Measurements from ENCODE around the gene NELFE.

DNA sequence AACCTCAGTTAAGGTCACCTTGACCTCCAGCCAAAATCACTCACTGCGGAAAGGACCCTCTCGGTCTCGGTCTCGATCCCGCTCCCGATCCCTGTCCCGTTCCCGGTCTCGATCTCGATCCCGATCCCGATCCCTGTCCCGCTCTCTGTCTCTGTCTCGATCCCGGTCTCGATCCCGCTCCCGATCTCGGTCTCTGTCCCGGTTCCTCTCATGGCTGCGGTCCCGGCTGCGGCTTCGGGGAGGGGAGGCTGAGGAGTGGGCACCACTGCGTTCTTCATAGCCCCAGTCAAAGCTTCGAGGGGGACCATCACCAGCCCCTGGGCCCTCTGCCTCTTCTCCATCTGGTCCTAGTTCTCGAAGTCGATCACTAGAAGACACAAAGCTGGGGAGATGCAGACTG is 4.3 kb downstream of the NELFE start:
- TF ChIP-seq POLR2A (IDR thresholded peaks at IDR 0.05; ENCODE audit: low read depth, low read length): no peak
- no peak for TF ChIP-seq POLR2AphosphoS5 (IDR thresholded peaks at IDR 0.05; ENCODE audit: low read depth, low read length)

Measured in GM12891 (cell line).